HG03460 (cell line): ENCODE data around the gene PPP2R2D.
"Not testable (repeated sequence)": the region's sequence is repeated elsewhere in the genome, so short reads cannot be mapped to it uniquely, and the experiment has no call there.

ENCODE experiments used
- ATAC-seq: cut with Tn5 transposase; IDR thresholded peaks from one replicate; pipeline ENCODE4 v1.9.1; 2021; ENCODE audit not compliant: unreplicated experiment

Gene PPP2R2D

GRCh38 chr10:131973160-131973951, 72.5 kb downstream of the PPP2R2D start:
- ATAC-seq, result no peak

GRCh38 chr10:131974034-131974817, 73.4 kb downstream of the PPP2R2D start:
- no peak for ATAC-seq

- ATAC-seq, result no peak
Observed at GRCh38 chr10:131975003-131975402, 74.2 kb downstream of the PPP2R2D start.

DNA sequence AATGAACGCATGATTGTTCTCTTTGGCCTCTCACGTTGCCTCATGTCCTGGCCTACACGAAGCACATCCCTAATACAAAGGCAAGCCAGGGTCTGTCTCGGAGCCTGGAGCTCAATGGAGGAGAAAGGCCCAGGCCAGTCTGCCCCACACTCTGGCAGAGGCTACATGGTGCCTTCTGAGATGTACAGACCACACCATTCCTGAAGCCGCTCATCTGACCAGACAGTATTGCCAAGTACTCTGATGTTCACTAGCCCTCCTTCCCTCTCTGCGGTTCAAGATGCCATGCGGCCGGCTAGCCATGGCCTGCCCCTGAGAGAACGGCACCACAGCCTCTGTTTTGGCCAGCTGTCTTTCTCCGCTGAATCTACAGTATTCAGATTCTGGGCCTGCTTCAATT, 75.0 kb downstream of the PPP2R2D start:
- no peak for ATAC-seq

DNA sequence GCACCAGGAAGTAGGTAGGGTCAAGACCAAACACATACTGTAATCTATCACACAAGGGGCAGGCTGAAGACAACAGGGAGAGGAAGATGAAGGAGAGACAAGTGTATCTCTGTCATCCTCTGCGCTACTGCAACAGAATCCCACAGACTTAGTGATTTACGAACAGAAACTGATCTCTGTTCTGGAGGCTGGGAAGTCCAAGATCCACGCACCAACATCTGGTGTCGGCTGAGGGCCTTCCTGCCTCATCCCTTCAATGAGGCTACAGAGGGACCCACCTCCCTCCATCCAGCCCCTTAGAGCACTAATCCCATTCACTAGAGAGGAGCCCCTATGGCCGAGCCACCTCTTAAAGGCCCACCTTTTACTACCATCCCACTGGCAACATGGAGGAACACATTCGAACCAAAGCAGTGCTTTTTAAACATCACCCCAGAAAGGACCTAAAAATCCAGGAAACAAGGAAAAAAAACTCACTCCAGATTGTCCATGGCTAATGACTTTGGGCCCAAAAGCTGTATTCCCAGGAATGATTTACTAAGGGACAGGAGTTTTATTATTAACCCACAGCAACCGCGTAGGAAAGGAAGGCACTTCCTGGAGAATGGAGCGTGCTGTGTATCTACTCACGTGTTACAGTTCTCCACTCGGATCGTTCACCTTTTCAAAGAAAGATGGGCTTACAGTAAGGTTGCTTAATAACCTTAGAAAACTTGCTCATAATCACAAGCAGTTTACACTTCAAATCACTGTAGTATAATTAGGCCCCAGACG, 76.7 kb downstream of the PPP2R2D start:
- no peak for ATAC-seq

- ATAC-seq, result no peak
Observed at GRCh38 chr10:131978366-131978765, 77.6 kb downstream of the PPP2R2D start.

DNA sequence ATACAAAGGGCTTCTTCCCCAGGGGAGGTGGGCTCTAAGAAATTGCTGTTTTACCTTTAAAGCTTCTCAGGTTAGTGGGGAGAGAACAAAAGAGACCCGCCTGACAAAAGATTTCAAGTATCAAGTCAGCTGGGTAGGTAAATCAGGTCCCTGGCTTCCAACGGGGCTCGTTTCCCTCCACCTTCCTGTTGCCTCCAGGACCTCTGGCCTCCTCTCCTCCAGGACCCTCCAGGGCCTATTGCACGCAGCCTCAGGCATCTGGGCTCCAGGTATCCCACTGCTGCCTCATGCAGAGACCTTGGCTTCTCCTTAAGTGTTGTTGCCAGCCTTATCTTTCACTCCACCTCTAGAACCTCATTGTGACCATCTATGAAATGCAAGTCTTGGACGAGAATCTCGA, 78.0 kb downstream of the PPP2R2D start:
- ATAC-seq, result no peak

DNA sequence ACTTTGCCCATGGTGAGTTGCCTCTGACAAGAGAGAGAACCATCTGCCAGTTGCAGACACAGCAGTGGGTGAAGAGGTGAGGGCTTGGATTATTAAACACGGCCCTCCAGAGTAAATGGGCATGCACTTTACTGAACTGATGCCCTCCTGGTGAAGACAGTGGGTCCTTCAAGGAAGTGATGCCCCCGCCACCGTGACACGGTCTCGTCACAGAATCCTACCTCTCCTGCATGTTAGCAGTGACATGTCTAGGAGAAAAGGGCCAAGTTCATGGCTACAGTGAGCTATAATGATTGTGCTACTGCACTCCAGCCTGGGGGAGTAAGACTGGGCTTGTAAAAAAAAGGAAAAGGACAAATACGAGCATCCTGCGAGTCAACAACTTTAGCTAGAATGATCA, 78.5 kb downstream of the PPP2R2D start:
- no peak for ATAC-seq

GRCh38 chr10:131979821-131980270, 79.0 kb downstream of the PPP2R2D start:
- no peak for ATAC-seq

- ATAC-seq, result no peak
Observed at GRCh38 chr10:131980321-131980720, 79.5 kb downstream of the PPP2R2D start.

- no peak for ATAC-seq
Observed at GRCh38 chr10:131980761-131981428, 80.1 kb downstream of the PPP2R2D start.

- ATAC-seq, result peak; percentile 78
Observed at GRCh38 chr10:131981429-131982184, 80.8 kb downstream of the PPP2R2D start, which contains the start of gene BNIP3. Gene BNIP3 (minus strand): TSS chr10:131981923. CDS start chr10:131981806, 117 bp downstream.

DNA sequence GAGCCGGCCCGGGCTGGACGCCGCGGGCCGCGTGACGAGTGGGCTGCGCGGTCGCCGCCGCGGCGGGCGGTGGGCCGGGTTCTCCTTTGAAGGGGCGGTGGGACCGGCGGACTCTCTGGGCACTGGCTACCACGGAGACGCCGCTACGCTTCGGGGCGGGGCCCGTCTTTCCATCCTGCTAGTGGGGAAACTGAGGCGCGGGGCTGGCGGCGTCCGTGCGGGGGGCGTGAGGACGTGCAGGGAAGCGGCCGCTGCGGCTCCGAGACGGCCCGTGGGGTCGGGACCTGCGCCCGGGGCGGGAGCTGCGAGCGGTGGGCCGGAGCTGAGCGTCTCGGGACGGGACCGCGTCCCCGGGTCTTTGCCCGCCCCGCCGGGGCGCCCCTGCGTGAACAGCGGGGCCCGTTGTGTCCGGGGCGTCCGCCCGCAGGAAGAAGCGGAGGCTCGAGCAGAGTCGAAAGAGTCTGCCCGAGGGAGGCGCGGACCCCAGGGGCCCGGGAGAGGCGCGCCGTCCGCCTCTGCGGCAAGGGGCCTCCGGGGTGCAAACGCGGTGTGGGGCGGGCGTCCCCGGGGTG, 81.5 kb downstream of the PPP2R2D start:
- peak; percentile 20 for ATAC-seq

- ATAC-seq, result no peak
Observed at GRCh38 chr10:131982796-131983195, 82.0 kb downstream of the PPP2R2D start.

DNA sequence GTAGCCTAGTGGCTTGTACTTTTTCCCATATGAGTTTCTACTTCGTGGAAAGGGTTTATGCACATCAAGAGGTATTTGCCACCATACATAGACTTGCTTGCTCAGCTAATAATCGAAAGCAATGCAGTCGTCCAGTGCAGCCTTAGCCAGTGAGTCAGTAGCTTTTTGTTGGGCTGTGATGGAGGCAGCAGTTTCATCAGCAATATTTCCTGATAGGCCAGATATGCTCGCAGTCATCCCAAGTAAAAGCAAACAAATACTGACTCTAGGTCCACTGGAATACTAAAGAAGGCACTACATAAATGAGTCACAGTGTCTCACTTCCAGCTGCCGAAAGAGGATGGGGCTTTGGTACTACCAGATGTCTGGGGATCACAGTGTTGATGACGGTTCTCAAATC, 83.0 kb downstream of the PPP2R2D start:
- no peak for ATAC-seq

GRCh38 chr10:131986851-131987250, 86.0 kb downstream of the PPP2R2D start:
- ATAC-seq, result not testable (repeated sequence)

DNA sequence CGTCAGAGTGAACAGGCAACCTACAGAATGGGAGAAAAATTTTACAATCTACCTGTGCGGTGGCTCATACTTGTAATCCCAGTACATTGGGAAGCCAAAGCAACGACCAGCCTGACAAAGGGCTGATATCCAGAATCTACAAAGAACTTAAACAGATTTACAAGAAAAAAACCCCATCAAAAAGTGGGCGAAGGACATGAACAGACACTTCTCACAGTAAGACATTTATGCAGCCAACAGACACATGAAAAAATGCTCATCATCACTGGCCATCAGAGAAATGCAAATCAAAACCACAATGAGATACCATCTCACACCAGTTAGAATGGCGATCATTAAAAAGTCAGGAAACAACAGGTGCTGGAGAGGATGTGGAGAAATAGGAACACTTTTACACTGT, 86.5 kb downstream of the PPP2R2D start:
- ATAC-seq, result not testable (repeated sequence)

GRCh38 chr10:131987786-131988185, 87.0 kb downstream of the PPP2R2D start:
- not testable (repeated sequence) for ATAC-seq

GRCh38 chr10:131991726-131992125, 90.9 kb downstream of the PPP2R2D start:
- ATAC-seq, result no peak

DNA sequence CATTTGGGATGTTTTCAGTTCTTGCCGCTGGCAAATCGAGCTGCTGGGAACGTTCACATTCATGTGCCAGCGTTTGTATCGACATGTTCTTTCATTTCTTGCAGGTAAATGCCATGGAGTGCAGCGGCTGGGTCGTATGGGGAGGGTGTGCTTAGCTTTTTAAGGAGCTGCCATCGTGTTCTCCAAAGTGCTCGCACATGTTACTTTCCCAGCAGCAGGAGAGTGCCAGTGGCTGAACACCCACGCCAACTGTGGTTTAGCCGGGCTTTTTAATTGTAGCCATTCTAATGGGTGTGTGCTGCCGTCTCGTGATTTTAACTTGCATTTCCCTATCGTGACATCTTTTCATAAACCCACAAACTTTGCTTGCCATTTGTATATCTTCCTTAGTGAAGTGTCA, 92.5 kb downstream of the PPP2R2D start:
- no peak for ATAC-seq
